Measurements from ENCODE around the gene EEF1AKMT1.
A peak's percentile ranks its signal among the peaks of the same experiment; 100 is the strongest.

EEF1AKMT1 gene

GRCh38 chr13:20773194-20774080 is at the start of gene EEF1AKMT1:
Gene EEF1AKMT1 (minus strand): TSS chr13:20773961. CDS start chr13:20757598, 16,363 bp downstream.
- DNase-seq (ENCODE audit: low spot score), result peak; percentile 97

- no peak for DNase-seq (ENCODE audit: low spot score)
Observed at GRCh38 chr13:20823071-20823470, 49.3 kb upstream of the EEF1AKMT1 start.

- no peak for DNase-seq (ENCODE audit: low spot score)
Observed at GRCh38 chr13:20822406-20822805, 48.6 kb upstream of the EEF1AKMT1 start.

- DNase-seq (ENCODE audit: low spot score), result no peak
Observed at GRCh38 chr13:20819715-20820114, 46.0 kb upstream of the EEF1AKMT1 start.

- no peak for DNase-seq (ENCODE audit: low spot score)
Observed at GRCh38 chr13:20815464-20815863, 41.7 kb upstream of the EEF1AKMT1 start.

GRCh38 chr13:20814224-20814910 is 40.6 kb upstream of the EEF1AKMT1 start:
- peak; percentile 87 for DNase-seq (ENCODE audit: low spot score)

- no peak for DNase-seq (ENCODE audit: low spot score)
Observed at GRCh38 chr13:20812890-20813289, 39.1 kb upstream of the EEF1AKMT1 start.

- DNase-seq (ENCODE audit: low spot score), result no peak
Observed at GRCh38 chr13:20810808-20811207, 37.0 kb upstream of the EEF1AKMT1 start.

GRCh38 chr13:20808874-20809273 is 35.1 kb upstream of the EEF1AKMT1 start:
- no peak for DNase-seq (ENCODE audit: low spot score)

GRCh38 chr13:20803180-20803965 is 29.6 kb upstream of the EEF1AKMT1 start:
- no peak for DNase-seq (ENCODE audit: low spot score)

- no peak for DNase-seq (ENCODE audit: low spot score)
Observed at GRCh38 chr13:20801707-20802106, 27.9 kb upstream of the EEF1AKMT1 start.

- DNase-seq (ENCODE audit: low spot score), result no peak
Observed at GRCh38 chr13:20799726-20800416, 26.1 kb upstream of the EEF1AKMT1 start.

GRCh38 chr13:20798027-20798426 is 24.3 kb upstream of the EEF1AKMT1 start:
- DNase-seq (ENCODE audit: low spot score), result no peak

GRCh38 chr13:20796791-20797508 is 23.2 kb upstream of the EEF1AKMT1 start:
- DNase-seq (ENCODE audit: low spot score), result no peak

GRCh38 chr13:20789665-20790064 is 15.9 kb upstream of the EEF1AKMT1 start:
- no peak for DNase-seq (ENCODE audit: low spot score)

- DNase-seq (ENCODE audit: low spot score), result no peak
Observed at GRCh38 chr13:20788312-20788711, 14.6 kb upstream of the EEF1AKMT1 start.

GRCh38 chr13:20787180-20787579 is 13.4 kb upstream of the EEF1AKMT1 start:
- no peak for DNase-seq (ENCODE audit: low spot score)

GRCh38 chr13:20782116-20782708 is 8.5 kb upstream of the EEF1AKMT1 start:
- no peak for DNase-seq (ENCODE audit: low spot score)

- DNase-seq (ENCODE audit: low spot score), result no peak
Observed at GRCh38 chr13:20780317-20780716, 6.6 kb upstream of the EEF1AKMT1 start.

- no peak for DNase-seq (ENCODE audit: low spot score)
Observed at GRCh38 chr13:20779405-20779804, 5.6 kb upstream of the EEF1AKMT1 start.

- no peak for DNase-seq (ENCODE audit: low spot score)
Observed at GRCh38 chr13:20778311-20778710, 4.5 kb upstream of the EEF1AKMT1 start.

All from D341Med (cell line).